ENCODE data around the gene SFTA2. TPM values are rescaled to one million over a fixed set of nuclear protein-coding genes. Genes with fewer than 3 reads are reported as not detected.

Gene SFTA2
- total and polyA plus RNA-seq, 2 of the 8 experiments (the other 6 are each of a cell fraction or from before 2014, with no cell fraction given), result not detected

DNA sequence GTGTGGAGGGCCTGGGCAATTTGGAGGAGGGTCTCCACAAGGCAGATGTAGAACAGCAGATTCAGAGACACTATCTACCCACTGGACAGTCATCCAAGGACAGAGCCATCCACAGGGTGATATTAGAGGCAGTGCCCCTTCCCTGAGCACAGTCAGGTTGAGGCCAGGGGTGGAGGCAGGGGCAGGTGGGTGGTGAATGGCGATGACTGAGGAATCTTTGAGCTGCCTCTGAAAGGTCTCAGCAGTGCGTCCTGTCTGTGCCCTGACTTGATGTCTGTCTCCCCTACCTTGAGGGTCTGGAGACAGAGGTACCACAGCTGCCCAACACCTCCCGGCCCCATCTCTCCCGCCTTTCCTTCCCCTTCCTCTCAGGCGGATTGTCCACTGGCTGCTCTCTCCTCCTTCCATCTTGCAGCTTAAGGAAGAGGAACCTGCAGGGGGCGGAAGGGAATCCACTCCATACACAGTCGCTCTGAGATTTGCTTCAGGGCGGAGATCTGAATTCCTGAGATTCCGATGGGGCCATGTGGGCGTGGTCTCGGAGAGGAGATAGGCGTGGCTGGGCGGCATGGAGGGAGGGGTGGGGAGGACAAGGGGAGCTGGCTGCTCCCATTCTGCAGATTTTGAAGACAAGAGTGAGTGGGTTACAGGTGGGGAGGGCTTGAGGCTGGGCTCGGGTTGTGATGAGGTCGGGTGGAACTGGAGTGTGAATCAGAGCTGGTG lies 10.5 kb upstream of the SFTA2 start:
- POLR2A ChIA-PET (ENCODE audit: partially characterized antibody), result interaction anchor here (0.6 to 1.3 kb wide), 9 partner anchors 12 to 199 kb away, joined by 3 to 5 read pairs (median 3); no protein-coding TSS in a partner anchor
- Histone ChIP-seq H3K27me3 (replicated peaks in 1 of 4; ENCODE audit: control insufficient read depth in 3 of 4, extremely low read depth in 1 of 4, insufficient read depth in 3 of 4, low read length in 3 of 4) (no peaks in the 10 kb centered on the region; a peak in 1 of 7 replicates), H3K79me1 (ENCODE audit: low read depth, low read length) (no peaks in the 10 kb centered on the region), H2AK5ac (ENCODE audit: low read depth, low read length) (peak overlapping the region; percentile 58; the same call in 1 of the 2 replicates), H2AFZ (ENCODE audit: low read length) (peak overlapping the region; percentile 68; the same call in 1 of the 2 replicates), H2BK12ac (ENCODE audit: low read depth, low read length) (peak overlapping the region; percentile 94), H3K4me1 (replicated peaks in 1 of 4; ENCODE audit: control insufficient read depth in 3 of 4, insufficient read depth in 4 of 4, low read length in 3 of 4) (peaks cover 6 to 14% (median 9%) of the 10 kb centered on the region in 4 experiments), H3K27ac (ENCODE audit: low read depth, low read length) (no peak overlapping the region), H3K56ac (replicated peaks; ENCODE audit: insufficient read length, low read depth, low read length) (no peak overlapping the region), H3K18ac (ENCODE audit: extremely low read depth, low read length) (peak overlapping the region; percentile 98), H3K23me2 (ENCODE audit: low read depth, low read length) (no peaks in the 10 kb centered on the region), H2BK20ac (ENCODE audit: low read length) (peak overlapping the region; percentile 98), H4K91ac (replicated peaks; ENCODE audit: insufficient read length, low read length) (peak overlapping the region; percentile 94), H2BK5ac (ENCODE audit: low read depth, low read length) (peak overlapping the region; percentile 84; the same call in 1 of the 2 replicates), H3K4me2 (ENCODE audit: insufficient read depth in 1 of 2, low read depth in 2 of 2, low read length in 2 of 2) (peak overlapping the region; percentile 14 to 64), H3K4ac (replicated peaks; ENCODE audit: insufficient read length, low read depth, low read length) (peak overlapping the region; percentile 38), H4K20me1 (replicated peaks in 1 of 2; ENCODE audit: control insufficient read depth in 1 of 2, insufficient read depth in 2 of 2, low read length in 2 of 2) (no peaks in the 10 kb centered on the region), H4K8ac (ENCODE audit: extremely low read depth, insufficient read depth, low read length) (no peak overlapping the region), H3K4me3 (ENCODE audit: extremely low read depth in 1 of 4, insufficient read depth in 2 of 4, low read depth in 3 of 4, low read length in 4 of 4) (no peak overlapping the region), H3K9me3 (ENCODE audit: insufficient read depth in 2 of 2, low read depth in 1 of 2, low read length in 1 of 2) (no peaks in the 10 kb centered on the region), H3K9ac (replicated peaks in 1 of 4; ENCODE audit: extremely low read depth in 1 of 4, low read depth in 3 of 4, low read length in 3 of 4) (no peak overlapping the region; a peak in 2 of 7 replicates), H4K5ac (ENCODE audit: insufficient read length, low read depth, low read length) (peak overlapping the region; percentile 22), H2BK120ac (replicated peaks; ENCODE audit: low read depth, low read length) (peak overlapping the region; percentile 45), H3K14ac (ENCODE audit: insufficient read length) (no peak overlapping the region), H3K36me3 (ENCODE audit: control insufficient read depth in 2 of 4, insufficient read depth in 4 of 4, low read length in 3 of 4) (no peaks in the 10 kb centered on the region), H3K79me2 (ENCODE audit: control insufficient read depth in 1 of 2, insufficient read depth in 2 of 2, low read length in 2 of 2) (no peaks in the 10 kb centered on the region), H3K23ac (ENCODE audit: insufficient read length) (no peak overlapping the region), H2BK15ac (ENCODE audit: low read length) (peak overlapping the region; percentile 89)
- DNase-seq (ENCODE audit: low read depth in 1 of 2, low spot score in 2 of 2) (peak; percentile 83 to 95), FAIRE-seq (peak; percentile 81)
- 12% methylated on average over 14 of the region's 15 CpGs; no CpG with 5 or more reads in 1 of the 2 experiments for WGBS, 2 experiments (ENCODE audit: extremely low coverage in 1 of 2, insufficient coverage in 1 of 2, insufficient read length in 1 of 2, insufficient replicate concordance in 2 of 2, low coverage in 1 of 2, low lambda C conversion rate in 2 of 2, missing lambda C conversion rate in 1 of 2)
- CTCF ChIA-PET (ENCODE audit: partially characterized antibody), result interaction anchor here (0.8 to 6.5 kb wide), 22 partner anchors 12 to 424 kb away, joined by 3 to 52 read pairs (median 4); partner anchors contain the start of genes SFTA2 and VARS2
- TF ChIP-seq POLR2A (IDR thresholded peaks at IDR 0.05; ENCODE audit: control extremely low read depth in 1 of 2, low read depth in 2 of 2, low read length in 2 of 2) (peak in 1 of 2 experiments; percentile 60; a peak in 2 of 3 replicates), ASH2L (IDR thresholded peaks at IDR 0.05; ENCODE audit: low read length) (peak; percentile 18), YY1 (IDR thresholded peaks at IDR 0.05; ENCODE audit: low read depth, low read length) (peak; percentile 83), POLR2AphosphoS5 (IDR thresholded peaks at IDR 0.05; ENCODE audit: low read depth, low read length) (0 out of 2 replicates have a peak, but pooled peaks have one; percentile 32), JUND (IDR thresholded peaks at IDR 0.05; ENCODE audit: low read length) (no peak), TAF1 (IDR thresholded peaks at IDR 0.05; ENCODE audit: low read depth, low read length) (0 out of 2 replicates have a peak, but pooled peaks have one; percentile 40)
